T-helper 9 cell (primary cell): ENCODE measurements around the gene ADCY2.

Experiments used
- DNase-seq: peaks from one replicate; pipeline ENCODE4 v3.0.0-alpha.2; 2020

The ADCY2 gene

GRCh38 chr5:7877851-7878250 lies 481.9 kb downstream of the ADCY2 start:
- no peak for DNase-seq

DNA sequence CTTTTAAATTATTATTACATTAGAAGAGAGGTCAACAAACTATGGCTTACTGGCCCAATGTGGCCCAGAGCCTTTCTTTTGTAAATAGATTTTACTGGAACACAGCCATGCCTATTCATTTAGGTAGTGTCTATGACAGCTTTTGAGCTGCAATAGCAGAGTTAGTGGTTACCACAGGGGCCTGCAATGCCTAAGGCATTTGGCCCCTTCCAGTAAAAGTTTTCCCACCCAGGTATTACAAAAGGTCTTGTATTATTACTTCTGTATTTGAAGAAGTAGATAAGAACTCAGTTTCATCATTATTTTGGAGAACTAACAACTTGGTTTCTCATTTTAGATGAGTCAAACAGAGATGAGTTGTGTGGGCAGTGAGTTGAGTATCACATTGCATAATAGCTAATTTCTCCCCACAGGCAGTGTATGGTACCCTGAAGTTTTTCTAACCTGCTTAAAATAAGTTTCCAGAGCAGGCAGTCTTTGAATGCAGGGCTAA lies 482.5 kb downstream of the ADCY2 start:
- DNase-seq, result no peak
